ENCODE measurements around the gene ATF7. TPM values are rescaled to one million over a fixed set of nuclear protein-coding genes. Genes with fewer than 3 reads are reported as not detected.

The ATF7 gene
- 8.5 and 10.4 TPM in 2 replicates for total RNA-seq

GRCh38 chr12:53625946-53626701 lies at the start of gene ATF7:
Gene ATF7, minus strand, starts transcription at chr12:53626382. Its CDS starts 25,382 bp downstream, at chr12:53601000.

GRCh38 chr12:53506881-53507602 lies 119.1 kb downstream of the ATF7 start, which contains the start of gene NPFF:
Gene NPFF, minus strand, starts transcription at chr12:53507484. Its CDS starts 10 bp downstream, at chr12:53507474.

GRCh38 chr12:53500776-53501614 lies 125.2 kb downstream of the ATF7 start, which contains the start of gene TARBP2:
Gene TARBP2, plus strand, starts transcription at chr12:53501283. Its CDS starts 126 bp downstream, at chr12:53501409.

GRCh38 chr12:53499266-53500141 lies 126.7 kb downstream of the ATF7 start, which contains the start of gene MAP3K12:
Gene MAP3K12, minus strand, starts transcription at chr12:53499458. Its CDS starts 12,067 bp downstream, at chr12:53487391.

Other genes starting within 250 kb of the ATF7 start
- gene SP1, start 246.2 kb downstream of the ATF7 start, total RNA-seq, result 32.4 and 34.3 TPM in 2 replicates
- not detected in 2 replicates for gene AMHR2, start 202.5 kb downstream of the ATF7 start, total RNA-seq
- gene PRR13, start 184.6 kb downstream of the ATF7 start, total RNA-seq, result 115 and 126 TPM in 2 replicates
- 125 and 136 TPM in 2 replicates for gene PCBP2, start 174.3 kb downstream of the ATF7 start, total RNA-seq
- gene MAP3K12, start 126.9 kb downstream of the ATF7 start, total RNA-seq, result 17.1 and 18.7 TPM in 2 replicates
- 48.2 and 48.4 TPM in 2 replicates for gene TARBP2, start 125.1 kb downstream of the ATF7 start, total RNA-seq
- gene NPFF, start 118.9 kb downstream of the ATF7 start, total RNA-seq, result not detected in 2 replicates
- gene ATP5MC2, start 49.7 kb upstream of the ATF7 start, total RNA-seq, result 541 and 613 TPM in 2 replicates
- gene CALCOCO1, start 101.1 kb upstream of the ATF7 start, total RNA-seq, result 40.6 and 42.5 TPM in 2 replicates
- not detected in 2 replicates for gene CISTR, start 125.6 kb upstream of the ATF7 start, total RNA-seq

Measured in bronchus fibroblast of lung (primary cell).